BE2C (cell line): ENCODE measurements around the gene AOC1.
A peak's percentile ranks its signal among the peaks of the same experiment; 100 is the strongest.
"Not testable (repeated sequence)": the region's sequence is repeated elsewhere in the genome, so short reads cannot be mapped to it uniquely, and the experiment has no call there.

Experiments
- DNase-seq: peaks from one replicate; pipeline ENCODE4 v3.0.0-alpha.2; 2020
- H3K27me3 ChIP-seq: fragments of 250-450 bp; sonication (Bioruptor Pico); 2 replicates; pipeline ENCODE4 v1.5.1; 2020; ENCODE audit warnings: mild to moderate bottlenecking
- H3K36me3 ChIP-seq: fragments of 250-450 bp; sonication (Bioruptor Pico); 2 replicates; pipeline ENCODE4 v1.5.1; 2020; ENCODE audit warnings: mild to moderate bottlenecking
- H3K4me1 ChIP-seq: fragments of 250-450 bp; sonication (Bioruptor Pico); 2 replicates; pipeline ENCODE4 v1.5.1; 2020
- H3K4me3 ChIP-seq: 2 replicates; pipeline ENCODE4 v1.5.1; 2011; ENCODE audit warnings: low read depth, low read length
- H3K9me3 ChIP-seq: fragments of 250-450 bp; sonication (Bioruptor Pico); 2 replicates; pipeline ENCODE4 v1.5.1; 2020
- TF ChIP-seq, protein P1 (sequence below): IDR thresholded peaks from 2 replicates; pipeline ENCODE4 v1.5.1; 2012; ENCODE audit warnings: mild to moderate bottlenecking, low read depth, low read length

AOC1 gene

DNA sequence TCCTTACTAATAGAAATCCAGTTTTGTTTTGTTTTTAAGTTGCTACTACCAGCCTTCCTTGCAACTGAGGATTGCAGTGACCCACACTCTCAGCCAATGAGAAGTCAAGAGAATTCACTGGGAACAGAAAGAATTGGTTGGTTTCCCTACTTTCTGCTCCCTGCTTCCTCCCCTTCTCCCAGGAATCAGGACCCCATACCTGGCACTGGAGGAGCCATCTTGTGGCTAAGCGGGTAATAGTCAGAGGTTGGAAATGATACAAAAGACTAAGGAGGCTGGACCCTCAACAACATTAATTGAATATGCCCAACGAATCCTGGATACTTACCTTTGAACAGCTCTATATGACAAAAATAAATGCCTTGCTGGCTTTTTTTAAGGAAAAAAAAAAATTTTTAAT, 45.5 kb upstream of the AOC1 start:
- H3K27me3 ChIP-seq = no peaks in the 10 kb centered on the region
- no peaks in the 10 kb centered on the region for H3K4me1 ChIP-seq
- TF ChIP-seq, protein P1, sequence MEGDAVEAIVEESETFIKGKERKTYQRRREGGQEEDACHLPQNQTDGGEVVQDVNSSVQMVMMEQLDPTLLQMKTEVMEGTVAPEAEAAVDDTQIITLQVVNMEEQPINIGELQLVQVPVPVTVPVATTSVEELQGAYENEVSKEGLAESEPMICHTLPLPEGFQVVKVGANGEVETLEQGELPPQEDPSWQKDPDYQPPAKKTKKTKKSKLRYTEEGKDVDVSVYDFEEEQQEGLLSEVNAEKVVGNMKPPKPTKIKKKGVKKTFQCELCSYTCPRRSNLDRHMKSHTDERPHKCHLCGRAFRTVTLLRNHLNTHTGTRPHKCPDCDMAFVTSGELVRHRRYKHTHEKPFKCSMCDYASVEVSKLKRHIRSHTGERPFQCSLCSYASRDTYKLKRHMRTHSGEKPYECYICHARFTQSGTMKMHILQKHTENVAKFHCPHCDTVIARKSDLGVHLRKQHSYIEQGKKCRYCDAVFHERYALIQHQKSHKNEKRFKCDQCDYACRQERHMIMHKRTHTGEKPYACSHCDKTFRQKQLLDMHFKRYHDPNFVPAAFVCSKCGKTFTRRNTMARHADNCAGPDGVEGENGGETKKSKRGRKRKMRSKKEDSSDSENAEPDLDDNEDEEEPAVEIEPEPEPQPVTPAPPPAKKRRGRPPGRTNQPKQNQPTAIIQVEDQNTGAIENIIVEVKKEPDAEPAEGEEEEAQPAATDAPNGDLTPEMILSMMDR = peak; percentile 40
- no peaks in the 10 kb centered on the region; the same call in 1 of the 2 replicates for H3K9me3 ChIP-seq
- H3K4me3 ChIP-seq = no peak overlapping the region
- no peak for DNase-seq
- no peaks in the 10 kb centered on the region for H3K36me3 ChIP-seq

DNA sequence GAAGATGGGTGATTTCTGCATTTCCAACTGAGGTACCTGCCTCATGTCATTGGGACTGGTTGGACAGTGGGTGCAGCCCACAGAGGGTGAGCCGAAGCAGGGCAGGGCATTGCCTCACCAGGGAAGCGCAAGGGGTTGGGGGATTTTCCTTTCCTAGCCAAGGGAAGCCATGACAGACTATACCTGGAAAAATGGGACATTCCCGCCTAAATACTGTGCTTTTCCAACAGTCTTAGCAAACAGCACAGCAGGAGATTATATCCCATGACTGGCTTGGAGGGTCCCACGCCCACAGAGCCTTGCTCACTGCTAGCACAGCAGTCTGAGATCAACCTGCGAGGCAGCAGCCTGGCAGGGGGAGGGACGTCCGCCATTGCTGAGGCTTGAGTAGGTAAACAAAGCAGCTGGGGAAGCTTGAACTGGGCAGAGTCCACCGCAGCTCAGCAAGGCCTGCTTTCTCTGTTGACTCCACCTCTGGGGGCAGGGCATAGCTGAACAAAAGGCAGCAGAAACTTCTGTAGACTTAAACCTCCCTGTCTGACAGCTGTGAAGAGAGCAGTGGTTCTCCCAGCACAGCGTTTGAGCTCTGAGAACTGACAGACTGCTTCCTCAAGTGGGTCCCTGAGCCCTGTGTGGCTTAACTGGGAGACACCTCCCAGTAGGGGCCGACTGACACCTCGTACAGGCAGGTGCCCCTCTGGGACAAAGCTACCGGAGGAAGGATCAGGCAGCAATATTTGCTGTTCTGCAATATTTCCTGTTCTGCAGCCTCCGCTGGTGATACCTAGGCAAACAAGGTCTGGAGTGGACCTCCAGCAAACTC, 44.5 kb upstream of the AOC1 start:
- not testable (repeated sequence) for H3K27me3 ChIP-seq, H3K36me3 ChIP-seq, H3K9me3 ChIP-seq, DNase-seq, H3K4me1 ChIP-seq, H3K4me3 ChIP-seq

DNA sequence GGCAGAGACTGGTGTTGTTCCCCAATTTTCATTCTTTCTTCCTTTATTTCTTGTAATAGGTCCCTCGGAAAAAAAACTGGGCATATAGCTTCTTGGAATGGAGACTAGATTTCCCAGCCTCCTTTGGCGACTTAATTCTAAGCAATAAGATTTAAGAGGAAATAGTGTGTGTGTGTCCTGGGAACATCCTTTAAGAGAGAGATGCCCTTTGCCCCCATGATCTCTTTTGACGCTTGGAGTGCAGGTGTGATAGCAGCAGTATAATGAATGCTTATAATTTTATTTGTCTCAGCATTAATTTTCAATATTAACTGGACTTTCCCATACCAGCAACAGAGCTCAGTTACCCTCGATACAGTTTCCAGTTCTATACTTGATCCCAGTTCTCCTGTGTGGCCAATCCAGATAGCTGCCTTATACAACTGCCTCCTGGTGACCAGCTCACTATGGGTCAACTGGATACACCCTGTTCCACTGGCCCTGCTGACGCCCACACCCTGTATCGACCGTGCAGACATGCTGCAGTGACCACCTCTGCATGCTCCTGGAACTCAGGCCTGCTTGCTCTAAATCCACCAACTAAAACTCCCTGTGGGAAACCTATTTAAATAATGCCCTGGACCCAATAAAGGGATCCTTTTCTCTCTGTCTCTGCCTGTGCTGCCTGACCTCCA, 37.9 kb upstream of the AOC1 start:
- Histone ChIP-seq H3K4me3 (no peak overlapping the region), H3K9me3 (no peaks in the 10 kb centered on the region), H3K4me1 (no peaks in the 10 kb centered on the region), H3K36me3 (no peaks in the 10 kb centered on the region), H3K27me3 (no peaks in the 10 kb centered on the region)
- TF ChIP-seq, protein P1 = no peak
- DNase-seq = no peak

DNA sequence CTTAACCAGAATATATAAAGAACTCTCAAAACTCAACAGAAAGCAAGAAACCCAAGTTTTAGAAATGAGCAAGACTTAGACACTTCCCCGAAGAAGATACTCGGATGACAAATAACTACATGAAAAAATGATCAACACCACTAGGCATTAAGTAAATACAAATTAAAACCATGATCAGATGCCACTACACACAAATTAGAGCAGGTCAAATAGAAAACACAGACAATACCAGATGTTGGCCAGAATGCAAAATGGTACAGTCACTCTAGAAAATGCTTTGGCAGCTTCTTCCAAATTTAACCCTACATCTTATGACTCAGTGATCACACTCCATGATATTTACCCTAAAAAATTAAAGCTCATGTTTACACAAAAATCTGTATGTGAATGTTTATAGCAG, 33.3 kb upstream of the AOC1 start:
- Histone ChIP-seq H3K4me3 (no peak overlapping the region), H3K36me3 (no peaks in the 10 kb centered on the region), H3K27me3 (no peaks in the 10 kb centered on the region), H3K4me1 (no peaks in the 10 kb centered on the region), H3K9me3 (no peaks in the 10 kb centered on the region)
- DNase-seq = no peak
- TF ChIP-seq, protein P1 = no peak

DNA sequence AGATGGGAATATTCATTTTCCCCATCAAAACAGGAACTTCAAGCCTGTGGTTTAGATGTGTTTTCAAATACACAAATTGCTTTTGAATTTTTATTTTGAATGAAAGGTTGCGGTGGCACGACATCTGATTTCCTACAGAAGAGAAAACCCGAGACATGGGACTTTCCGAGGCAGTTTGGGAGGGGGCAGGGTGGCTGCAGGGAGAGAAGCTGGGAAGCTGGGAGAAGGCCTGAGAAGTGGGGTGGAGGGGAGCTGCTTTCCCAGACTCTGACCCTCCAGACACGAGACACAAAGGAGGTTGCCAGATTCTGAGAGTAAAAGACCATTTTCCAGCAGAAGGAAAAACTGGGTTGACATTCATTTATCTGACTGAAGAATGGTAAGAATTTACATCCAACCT, 32.2 kb upstream of the AOC1 start:
- no peaks in the 10 kb centered on the region for H3K27me3 ChIP-seq
- no peak for DNase-seq
- H3K36me3 ChIP-seq = no peaks in the 10 kb centered on the region
- no peak overlapping the region for H3K4me3 ChIP-seq
- no peaks in the 10 kb centered on the region for H3K9me3 ChIP-seq
- TF ChIP-seq, protein P1 = no peak
- no peaks in the 10 kb centered on the region for H3K4me1 ChIP-seq

DNA sequence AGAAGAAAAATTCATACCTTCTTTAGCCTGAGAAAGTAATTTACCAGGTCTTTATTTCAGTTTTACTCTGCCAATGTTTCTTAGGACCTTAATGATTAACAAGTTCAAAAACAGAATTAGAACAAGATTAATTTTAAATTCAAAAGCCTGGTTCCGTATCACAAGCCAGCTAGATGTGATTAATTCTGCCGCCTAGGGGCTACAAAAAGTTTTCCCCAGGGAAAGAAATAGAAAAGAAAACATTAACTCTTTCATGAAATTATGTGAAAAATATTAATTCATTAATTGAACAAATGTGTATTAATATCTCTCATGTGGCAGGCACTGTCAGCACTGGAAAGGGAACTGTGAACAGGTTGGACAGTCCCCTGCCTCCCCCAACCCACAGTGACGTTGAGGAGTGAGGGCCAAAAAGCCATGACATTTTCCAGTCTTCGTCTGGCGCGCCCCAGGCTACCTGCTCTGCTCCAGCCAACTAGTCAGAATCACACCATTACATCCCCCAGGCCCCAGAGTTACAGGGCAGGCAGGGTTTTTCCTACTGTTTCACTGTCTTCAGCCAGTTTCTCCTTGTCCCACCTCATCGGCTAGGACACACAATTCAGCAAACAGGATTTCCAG, 31.6 kb upstream of the AOC1 start:
- Histone ChIP-seq H3K36me3 (no peaks in the 10 kb centered on the region), H3K27me3 (no peaks in the 10 kb centered on the region), H3K4me1 (no peaks in the 10 kb centered on the region), H3K4me3 (no peak overlapping the region), H3K9me3 (no peaks in the 10 kb centered on the region)
- TF ChIP-seq, protein P1 = 0 out of 2 replicates have a peak, but pooled peaks have one; percentile 4
- DNase-seq = peak; percentile 46
